ENCODE results near the gene COQ2. TPM values are rescaled to one million over a fixed set of nuclear protein-coding genes. Genes with fewer than 3 reads are reported as not detected.

COQ2 gene
- total RNA-seq, 1 donor from 2014 or later: 27.3 TPM

DNA sequence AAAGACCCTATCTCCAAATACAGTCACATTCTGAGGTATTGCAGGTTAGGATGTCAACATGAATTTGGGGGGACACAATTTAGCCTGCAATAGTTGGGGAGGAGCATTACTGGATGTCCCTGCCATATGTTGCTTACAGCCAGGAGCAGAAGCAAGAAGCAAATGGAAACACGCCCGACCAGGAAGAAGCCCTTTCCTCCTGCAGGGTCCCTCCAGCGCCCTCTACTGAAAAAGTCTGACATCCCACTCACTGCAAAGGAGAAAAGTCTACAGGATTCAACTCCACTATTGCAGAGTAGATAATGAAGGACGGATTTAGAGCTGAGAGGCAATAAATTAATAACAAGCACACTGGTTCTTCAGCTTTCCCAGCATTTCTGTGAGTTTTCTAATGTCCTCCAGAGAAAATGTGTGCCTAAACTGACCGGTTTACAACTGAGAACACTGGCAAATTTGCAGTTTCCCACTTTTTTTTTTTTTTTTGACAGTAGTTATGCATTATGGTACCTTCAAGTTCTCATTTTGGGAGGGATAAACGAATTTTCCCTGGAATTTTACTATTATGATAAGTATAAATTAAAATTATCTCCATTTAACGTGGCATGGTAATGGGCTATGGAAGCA, 31.7 kb downstream of the COQ2 start:
- Histone ChIP-seq H3K9me3 (replicated peaks) (no peaks in the 10 kb centered on the region), H3K4me3 (no peak overlapping the region), H3K36me3 (no peaks in the 10 kb centered on the region), H3K27me3 (ENCODE audit: low read depth) (no peaks in the 10 kb centered on the region), H3K27ac (replicated peaks) (no peak overlapping the region), H3K4me1 (peaks cover 5% of the 10 kb centered on the region)
- TF ChIP-seq, protein P1, sequence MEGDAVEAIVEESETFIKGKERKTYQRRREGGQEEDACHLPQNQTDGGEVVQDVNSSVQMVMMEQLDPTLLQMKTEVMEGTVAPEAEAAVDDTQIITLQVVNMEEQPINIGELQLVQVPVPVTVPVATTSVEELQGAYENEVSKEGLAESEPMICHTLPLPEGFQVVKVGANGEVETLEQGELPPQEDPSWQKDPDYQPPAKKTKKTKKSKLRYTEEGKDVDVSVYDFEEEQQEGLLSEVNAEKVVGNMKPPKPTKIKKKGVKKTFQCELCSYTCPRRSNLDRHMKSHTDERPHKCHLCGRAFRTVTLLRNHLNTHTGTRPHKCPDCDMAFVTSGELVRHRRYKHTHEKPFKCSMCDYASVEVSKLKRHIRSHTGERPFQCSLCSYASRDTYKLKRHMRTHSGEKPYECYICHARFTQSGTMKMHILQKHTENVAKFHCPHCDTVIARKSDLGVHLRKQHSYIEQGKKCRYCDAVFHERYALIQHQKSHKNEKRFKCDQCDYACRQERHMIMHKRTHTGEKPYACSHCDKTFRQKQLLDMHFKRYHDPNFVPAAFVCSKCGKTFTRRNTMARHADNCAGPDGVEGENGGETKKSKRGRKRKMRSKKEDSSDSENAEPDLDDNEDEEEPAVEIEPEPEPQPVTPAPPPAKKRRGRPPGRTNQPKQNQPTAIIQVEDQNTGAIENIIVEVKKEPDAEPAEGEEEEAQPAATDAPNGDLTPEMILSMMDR (IDR thresholded peaks at IDR 0.05; ENCODE audit: borderline replicate concordance): peak; percentile 60
- no peak for DNase-seq
- intact Hi-C loops (cut with micrococcal nuclease): no loop called here

DNA sequence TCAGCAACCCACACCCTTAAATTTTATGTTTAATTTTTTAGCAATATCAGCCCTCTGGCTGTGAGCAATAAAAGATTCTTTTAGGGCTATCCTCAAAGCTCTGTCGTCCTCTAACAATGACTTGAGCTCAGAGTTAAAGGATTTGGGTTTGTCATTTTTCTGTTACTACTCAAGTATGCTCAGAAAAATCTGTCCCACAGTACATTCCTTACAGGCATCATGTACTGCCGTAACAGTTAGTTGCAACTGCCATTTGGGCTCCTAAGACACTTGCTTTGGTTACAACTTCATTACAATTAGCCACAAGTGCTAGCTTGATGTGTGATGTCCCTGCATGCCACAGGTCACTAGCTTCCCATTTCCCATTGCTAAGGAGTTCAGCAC, 33.2 kb downstream of the COQ2 start:
- H3K27ac ChIP-seq (replicated peaks): no peak overlapping the region
- H3K36me3 ChIP-seq: no peaks in the 10 kb centered on the region
- no peaks in the 10 kb centered on the region for H3K27me3 ChIP-seq (ENCODE audit: low read depth)
- no peak for DNase-seq
- intact Hi-C loops (cut with micrococcal nuclease): no loop called here
- H3K4me3 ChIP-seq: no peak overlapping the region
- TF ChIP-seq, protein P1 (IDR thresholded peaks at IDR 0.05; ENCODE audit: borderline replicate concordance): no peak
- H3K9me3 ChIP-seq (replicated peaks): no peaks in the 10 kb centered on the region
- H3K4me1 ChIP-seq: peaks cover 5% of the 10 kb centered on the region

DNA sequence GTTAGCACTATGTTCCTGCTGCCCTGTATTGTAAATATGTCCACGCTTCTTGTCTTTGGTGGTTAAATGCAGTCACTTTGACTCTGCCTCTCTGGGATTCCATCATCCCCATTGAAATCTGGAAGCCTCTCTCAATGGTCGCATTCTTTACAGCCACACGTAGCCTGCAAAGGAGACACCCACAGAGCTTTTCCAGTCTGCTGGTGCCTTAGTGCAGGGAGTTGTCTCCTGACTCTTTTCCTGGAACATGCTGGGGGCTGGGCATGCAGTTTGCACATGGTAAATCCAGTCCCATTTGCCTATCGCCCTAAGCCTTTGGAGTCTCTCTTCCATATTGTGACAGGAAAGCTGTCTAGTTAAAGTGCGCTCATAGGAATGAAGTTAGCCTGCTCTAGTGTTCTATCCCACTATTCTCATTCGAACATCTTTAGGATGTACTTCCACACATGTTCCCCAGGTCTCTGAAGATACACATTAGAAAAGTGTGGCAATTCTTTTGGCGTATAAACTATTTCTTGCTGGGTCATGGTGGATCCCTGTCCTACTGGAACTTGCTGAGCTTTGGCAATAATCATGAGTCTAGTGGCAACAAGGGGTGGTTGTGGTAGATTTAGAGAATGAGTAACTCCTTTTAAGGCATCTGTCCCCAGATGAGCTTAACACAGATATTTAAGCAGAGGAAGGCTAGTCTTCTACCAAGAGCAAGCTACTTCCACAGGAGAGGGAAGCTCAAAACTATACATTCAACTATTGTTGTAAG, 33.7 kb downstream of the COQ2 start:
- H3K27me3 ChIP-seq (ENCODE audit: low read depth): no peaks in the 10 kb centered on the region
- no peak for DNase-seq
- TF ChIP-seq, protein P1 (IDR thresholded peaks at IDR 0.05; ENCODE audit: borderline replicate concordance): no peak
- intact Hi-C loops (cut with micrococcal nuclease): no loop called here
- H3K9me3 ChIP-seq (replicated peaks): no peaks in the 10 kb centered on the region
- no peaks in the 10 kb centered on the region for H3K36me3 ChIP-seq
- H3K27ac ChIP-seq (replicated peaks): no peak overlapping the region
- no peak overlapping the region for H3K4me3 ChIP-seq
- H3K4me1 ChIP-seq: peaks cover 2% of the 10 kb centered on the region

DNA sequence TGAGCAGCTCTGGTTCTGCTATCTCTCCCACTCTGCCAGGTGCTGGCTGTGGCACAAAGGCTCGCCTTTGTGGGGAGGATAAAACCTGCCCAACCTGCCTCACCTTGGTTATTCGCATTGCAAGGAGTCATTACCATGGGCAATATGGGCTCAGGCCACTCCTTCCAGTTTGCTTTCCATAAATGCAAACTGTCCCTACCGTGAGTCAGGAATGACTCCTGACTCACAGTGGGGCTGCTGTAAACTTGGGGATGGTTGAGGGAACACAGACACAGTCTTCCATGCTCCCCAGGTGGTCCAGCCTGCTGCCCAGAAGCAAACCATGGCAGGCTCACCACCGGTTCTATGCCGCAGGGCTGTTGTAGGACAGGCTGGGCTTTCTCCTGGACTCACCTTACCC, 36.1 kb downstream of the COQ2 start:
- H3K36me3 ChIP-seq: no peaks in the 10 kb centered on the region
- no peaks in the 10 kb centered on the region for H3K4me1 ChIP-seq
- H3K27ac ChIP-seq (replicated peaks): no peak overlapping the region
- no peak for DNase-seq
- intact Hi-C loops (cut with micrococcal nuclease): no loop called here
- no peak overlapping the region for H3K4me3 ChIP-seq
- H3K27me3 ChIP-seq (ENCODE audit: low read depth): no peaks in the 10 kb centered on the region
- TF ChIP-seq, protein P1 (IDR thresholded peaks at IDR 0.05; ENCODE audit: borderline replicate concordance): no peak
- H3K9me3 ChIP-seq (replicated peaks): no peaks in the 10 kb centered on the region

DNA sequence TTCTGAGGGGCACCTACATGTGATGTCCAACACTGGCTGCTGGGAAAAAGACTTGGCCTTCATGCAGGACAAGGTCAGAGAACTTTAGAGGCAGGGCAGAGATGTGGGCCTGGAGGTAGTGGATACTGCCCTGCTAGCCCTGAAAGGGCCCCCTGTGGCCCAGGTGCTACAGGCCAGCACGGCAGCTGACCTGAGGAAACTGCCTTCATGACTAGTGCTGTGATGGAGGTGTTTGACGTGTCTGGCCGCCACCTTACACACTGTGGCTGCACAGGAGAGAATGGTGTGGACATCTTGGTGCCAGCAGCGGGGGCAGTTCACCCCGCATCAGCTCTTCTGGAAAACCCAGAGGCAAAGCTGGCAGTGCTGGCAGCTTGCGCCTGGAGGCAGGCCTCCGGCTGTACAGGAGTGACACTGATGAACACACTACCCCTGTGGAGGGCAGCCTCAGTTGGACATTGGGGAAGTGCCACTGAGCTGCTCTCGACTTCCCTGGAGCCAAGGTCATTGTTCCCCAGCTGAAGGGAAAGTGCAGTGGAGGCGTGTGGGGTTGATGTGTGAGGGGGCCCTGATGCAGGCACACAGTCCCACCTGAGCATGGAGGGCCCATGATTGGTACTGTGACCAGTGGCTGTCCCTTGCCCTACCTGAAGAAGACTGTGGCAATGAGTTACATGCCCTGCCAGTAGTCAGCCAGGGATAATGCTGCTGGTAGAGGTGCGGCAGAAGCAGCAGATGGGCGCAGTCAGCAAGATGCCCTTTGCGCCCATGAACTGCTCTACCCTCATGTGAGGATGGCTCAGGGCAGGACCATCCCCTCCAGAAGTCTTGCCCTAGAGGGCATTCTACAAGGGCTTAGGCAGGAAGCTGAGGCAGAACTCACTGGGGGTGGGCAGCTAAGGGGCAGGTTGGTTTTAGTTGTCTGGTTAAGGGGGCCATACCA, 36.9 kb downstream of the COQ2 start:
- H3K4me3 ChIP-seq: no peak overlapping the region
- H3K27ac ChIP-seq (replicated peaks): no peak overlapping the region
- intact Hi-C loops (cut with micrococcal nuclease): no loop called here
- no peaks in the 10 kb centered on the region for H3K4me1 ChIP-seq
- TF ChIP-seq, protein P1 (IDR thresholded peaks at IDR 0.05; ENCODE audit: borderline replicate concordance): no peak
- no peaks in the 10 kb centered on the region for H3K27me3 ChIP-seq (ENCODE audit: low read depth)
- H3K9me3 ChIP-seq (replicated peaks): no peaks in the 10 kb centered on the region
- DNase-seq: no peak
- H3K36me3 ChIP-seq: no peaks in the 10 kb centered on the region
